Measurements from ENCODE around the gene FOXI3. TPM values are rescaled to one million over a fixed set of nuclear protein-coding genes. Genes with fewer than 3 reads are reported as not detected.
"Not testable (repeated sequence)": the region's sequence is repeated elsewhere in the genome, so short reads cannot be mapped to it uniquely, and the experiment has no call there.

FOXI3 gene
- total RNA-seq, 1 experiment from 2014 or later: not detected

DNA sequence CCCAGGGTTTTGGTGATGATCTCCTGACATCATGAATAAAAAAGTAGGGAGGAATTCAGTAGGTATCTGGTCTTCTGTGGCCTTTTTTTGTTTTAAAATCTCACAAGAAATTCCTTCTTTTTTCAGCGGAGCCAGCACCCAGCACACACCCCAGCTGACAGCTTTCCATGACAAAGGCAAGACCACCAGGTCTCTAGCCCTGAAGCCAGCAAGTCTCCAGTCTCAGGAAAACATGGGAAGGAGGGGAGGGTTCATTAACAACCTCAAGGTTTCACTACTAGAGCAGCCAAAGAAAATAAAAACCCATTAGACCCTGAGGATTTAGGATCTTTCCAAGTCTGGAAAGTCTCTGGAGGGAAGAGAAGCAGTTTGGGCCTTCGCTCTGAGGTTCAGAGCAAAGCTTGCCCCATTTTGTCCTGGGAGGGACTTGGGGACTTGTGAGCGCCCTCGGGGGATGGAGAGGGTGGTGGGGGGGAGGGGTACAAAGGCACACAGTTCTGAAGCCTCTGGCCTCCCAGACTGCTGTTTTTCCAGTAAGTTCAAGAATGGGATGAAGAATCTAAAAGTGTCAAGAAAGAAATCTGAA is 9.0 kb downstream of the FOXI3 start:
- DNase-seq (ENCODE audit: low spot score): no peak
- in situ Hi-C loops (cut with HindIII; ENCODE audit: low sequenced_read_pairs): no loop called here

DNA sequence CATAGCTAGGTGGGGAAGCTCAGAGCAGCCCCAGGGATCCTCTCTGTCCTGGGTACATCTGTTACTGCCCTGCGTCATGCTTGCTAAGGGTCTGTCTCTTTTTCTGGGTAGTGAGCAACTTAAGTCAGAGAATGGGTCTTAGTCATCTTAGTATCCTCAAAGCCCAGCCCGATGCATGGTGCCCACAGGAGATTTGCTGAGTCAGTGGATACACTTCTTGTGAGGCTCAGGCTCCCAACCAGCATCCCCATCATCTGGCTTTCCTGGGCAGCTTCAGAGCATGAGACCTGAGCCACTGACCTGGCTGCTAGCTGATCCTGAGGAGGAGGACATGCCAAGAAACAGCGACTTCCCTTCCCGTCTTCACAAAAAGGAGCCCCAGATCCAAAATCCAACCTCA is 10.0 kb downstream of the FOXI3 start:
- no peak for DNase-seq (ENCODE audit: low spot score)
- in situ Hi-C loops (cut with HindIII; ENCODE audit: low sequenced_read_pairs): no loop called here

DNA sequence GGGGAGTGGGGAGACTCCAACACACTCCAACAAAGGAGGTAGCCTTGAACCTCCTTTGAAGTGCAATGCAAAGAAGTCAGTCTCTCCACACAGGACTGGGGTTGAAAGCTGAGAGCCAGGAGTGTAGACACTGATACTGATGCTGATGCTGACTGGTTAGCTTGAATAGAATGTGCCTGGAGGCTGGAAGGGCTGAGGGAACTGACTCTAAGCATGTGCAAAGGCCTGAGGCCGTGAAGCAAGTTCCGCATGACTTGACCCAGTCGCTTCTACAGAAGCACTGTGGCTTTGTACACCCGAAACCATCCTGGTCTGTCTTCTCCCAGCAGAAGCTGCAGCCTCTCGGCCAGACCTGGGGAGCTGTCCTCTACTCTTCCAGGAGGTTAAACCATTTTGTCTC is 10.4 kb downstream of the FOXI3 start:
- DNase-seq (ENCODE audit: low spot score): no peak
- in situ Hi-C loops (cut with HindIII; ENCODE audit: low sequenced_read_pairs): no loop called here

DNA sequence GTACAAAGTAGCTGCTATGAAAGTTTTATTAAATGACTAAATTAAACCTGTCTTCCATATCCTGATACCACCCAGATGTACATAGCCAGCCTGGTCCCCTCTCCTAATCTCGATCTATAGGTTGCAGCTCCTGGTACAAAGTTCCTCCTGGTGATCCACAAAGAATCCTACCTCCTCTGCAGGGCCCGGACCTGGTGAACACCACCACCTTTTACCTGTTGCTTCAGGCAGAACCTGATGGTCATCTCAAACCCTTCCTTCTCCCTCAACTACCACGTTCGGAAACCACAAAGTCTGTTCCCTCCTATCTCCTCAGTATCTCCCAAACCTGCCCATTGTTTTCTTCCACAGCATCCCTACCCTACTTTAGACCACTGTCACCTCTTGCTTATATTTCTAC is 15.5 kb downstream of the FOXI3 start:
- DNase-seq (ENCODE audit: low spot score): no peak
- in situ Hi-C loops (cut with HindIII; ENCODE audit: low sequenced_read_pairs): no loop called here

GRCh38 chr2:88429929-88430328 is 22.6 kb downstream of the FOXI3 start:
- no peak for DNase-seq (ENCODE audit: low spot score)
- in situ Hi-C loops (cut with HindIII; ENCODE audit: low sequenced_read_pairs): no loop called here

DNA sequence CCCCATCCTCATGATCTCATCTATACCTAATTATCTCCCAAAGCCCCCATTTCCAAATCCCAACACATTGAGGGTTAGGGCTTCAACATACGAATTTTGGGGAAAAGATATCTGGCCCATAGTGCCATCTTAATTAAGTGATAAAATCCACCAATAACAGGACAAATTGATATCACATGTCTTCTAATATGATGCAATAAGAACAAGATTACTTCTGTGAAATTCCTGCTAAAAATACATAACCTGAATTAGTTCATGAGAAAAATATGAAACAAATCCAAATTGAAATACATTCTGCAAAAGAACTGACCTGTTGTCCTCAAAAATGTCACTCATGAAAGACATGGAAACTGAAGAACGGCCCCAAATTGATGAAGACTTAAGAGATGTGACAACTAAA is 28.8 kb downstream of the FOXI3 start:
- in situ Hi-C loops (cut with HindIII; ENCODE audit: low sequenced_read_pairs): no loop called here
- DNase-seq (ENCODE audit: low spot score): no peak

DNA sequence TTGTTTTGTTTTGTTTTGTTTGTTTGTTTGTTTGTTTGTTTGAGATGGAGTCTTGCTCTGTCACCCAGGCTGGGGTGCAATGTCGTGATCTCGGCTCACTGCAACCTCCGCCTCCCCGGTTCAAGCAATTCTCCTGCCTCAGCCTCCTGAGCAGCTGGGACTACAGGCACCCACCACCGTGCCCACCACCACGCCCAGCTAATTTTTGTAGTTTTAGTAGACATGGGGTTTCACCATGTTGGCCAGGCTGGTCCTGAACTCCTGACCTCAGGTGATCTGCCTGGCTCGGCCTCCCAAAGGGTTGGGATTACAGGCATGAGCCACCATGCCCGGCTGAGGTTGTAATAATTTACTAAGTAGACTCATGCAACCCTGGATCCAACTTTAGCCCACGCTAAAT is 33.4 kb downstream of the FOXI3 start:
- in situ Hi-C loops (cut with HindIII; ENCODE audit: low sequenced_read_pairs): not testable (repeated sequence)

DNA sequence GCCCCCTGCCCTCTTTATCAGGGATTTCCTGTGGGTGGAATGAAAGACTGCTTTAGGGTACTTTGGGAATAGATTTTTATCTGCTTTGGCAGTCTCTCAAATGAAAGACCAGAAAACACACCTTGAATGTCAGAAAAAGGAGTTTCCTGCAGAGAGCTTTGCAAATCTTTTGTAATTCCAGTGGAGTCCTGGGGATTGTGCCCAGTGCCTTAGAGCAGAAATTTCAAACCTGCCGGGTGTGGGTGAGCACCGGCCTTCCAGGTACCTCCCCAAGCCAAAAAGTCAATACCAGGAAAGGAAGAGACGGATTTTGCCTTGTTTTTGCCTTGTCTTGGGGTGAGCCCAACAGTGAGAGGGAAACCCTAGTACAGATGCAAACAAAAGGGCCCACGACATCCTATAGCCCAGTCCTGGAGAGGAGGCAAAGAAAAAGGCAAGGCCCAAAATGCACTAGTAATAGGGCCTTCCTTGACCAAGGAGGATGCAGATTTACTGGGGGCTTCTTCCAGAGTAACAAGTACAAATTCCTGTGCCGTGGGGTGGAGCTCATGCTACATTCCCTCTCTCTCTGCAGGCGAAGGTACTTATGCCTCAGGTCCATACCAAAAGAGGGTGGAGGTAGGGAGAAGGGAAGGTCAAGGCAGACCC is 36.4 kb downstream of the FOXI3 start:
- no peak for DNase-seq (ENCODE audit: low spot score)
- in situ Hi-C loops (cut with HindIII; ENCODE audit: low sequenced_read_pairs): no loop called here

More for the DNA sequence above, 33.4 kb downstream of the FOXI3 start:
- DNase-seq (ENCODE audit: low spot score): not testable (repeated sequence)

DNA sequence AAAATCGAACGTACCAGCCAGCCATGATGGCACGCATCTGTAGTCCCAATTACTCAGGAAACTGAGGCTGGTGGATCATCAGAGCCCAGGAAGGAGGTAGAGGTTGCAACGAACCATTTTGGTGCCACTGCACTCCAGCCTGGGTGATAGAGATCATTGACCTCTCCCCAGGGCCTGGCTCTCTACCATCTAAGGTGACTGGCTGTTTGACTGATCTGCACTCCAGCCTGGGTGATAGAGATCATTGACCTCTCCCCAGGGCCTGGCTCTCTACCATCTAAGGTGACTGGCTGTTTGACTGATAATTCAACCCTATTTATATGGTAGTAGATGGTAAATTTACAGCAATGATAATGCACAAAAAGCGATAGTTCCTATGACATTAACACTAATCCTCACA is 43.6 kb downstream of the FOXI3 start:
- DNase-seq (ENCODE audit: low spot score); in situ Hi-C loops (cut with HindIII; ENCODE audit: low sequenced_read_pairs): not testable (repeated sequence)

GRCh38 chr2:88400037-88400767 is 52.3 kb downstream of the FOXI3 start:
- no peak for DNase-seq (ENCODE audit: low spot score)
- in situ Hi-C loops (cut with HindIII; ENCODE audit: low sequenced_read_pairs): no loop called here

DNA sequence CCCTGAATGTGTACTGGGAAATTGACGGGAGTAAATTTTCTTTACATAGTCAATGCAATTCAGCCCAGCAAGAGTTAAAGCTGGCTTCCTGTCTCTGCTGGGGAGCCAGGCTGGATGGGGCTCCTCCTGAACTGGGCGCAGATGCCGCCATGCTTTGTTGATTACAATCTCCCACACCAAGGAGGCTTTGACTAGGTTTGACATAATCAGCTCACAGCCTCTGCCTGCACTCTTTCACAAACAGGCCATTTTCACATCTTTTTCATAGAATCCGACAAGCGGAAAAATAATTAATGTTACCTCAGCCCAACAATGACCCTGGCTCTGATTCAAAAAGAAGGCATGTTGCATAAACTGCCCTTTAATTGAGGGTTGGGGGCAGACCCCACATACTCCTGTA is 54.3 kb downstream of the FOXI3 start:
- no peak for DNase-seq (ENCODE audit: low spot score)
- in situ Hi-C loops (cut with HindIII; ENCODE audit: low sequenced_read_pairs): no loop called here

Other genes with a start within 250 kb of the FOXI3 start
- 9.8 and 13.5 TPM in 2 replicates for gene EIF2AK3, start 174.8 kb upstream of the FOXI3 start, total RNA-seq (2014; rRNA removed; shearing (Covaris generic))
- gene RPIA, start 239.0 kb upstream of the FOXI3 start, total RNA-seq (2014; rRNA removed; shearing (Covaris generic)): 21.8 and 32.5 TPM in 2 replicates